ENCODE data around the gene CMTM2. TPM values are rescaled to one million over a fixed set of nuclear protein-coding genes. Genes with fewer than 3 reads are reported as not detected.
A peak's percentile ranks its signal among the peaks of the same experiment; 100 is the strongest.
"Not testable (repeated sequence)": the region's sequence is repeated elsewhere in the genome, so short reads cannot be mapped to it uniquely, and the experiment has no call there.

The CMTM2 gene
- total RNA-seq, 1 donor from 2014 or later = not detected

DNA sequence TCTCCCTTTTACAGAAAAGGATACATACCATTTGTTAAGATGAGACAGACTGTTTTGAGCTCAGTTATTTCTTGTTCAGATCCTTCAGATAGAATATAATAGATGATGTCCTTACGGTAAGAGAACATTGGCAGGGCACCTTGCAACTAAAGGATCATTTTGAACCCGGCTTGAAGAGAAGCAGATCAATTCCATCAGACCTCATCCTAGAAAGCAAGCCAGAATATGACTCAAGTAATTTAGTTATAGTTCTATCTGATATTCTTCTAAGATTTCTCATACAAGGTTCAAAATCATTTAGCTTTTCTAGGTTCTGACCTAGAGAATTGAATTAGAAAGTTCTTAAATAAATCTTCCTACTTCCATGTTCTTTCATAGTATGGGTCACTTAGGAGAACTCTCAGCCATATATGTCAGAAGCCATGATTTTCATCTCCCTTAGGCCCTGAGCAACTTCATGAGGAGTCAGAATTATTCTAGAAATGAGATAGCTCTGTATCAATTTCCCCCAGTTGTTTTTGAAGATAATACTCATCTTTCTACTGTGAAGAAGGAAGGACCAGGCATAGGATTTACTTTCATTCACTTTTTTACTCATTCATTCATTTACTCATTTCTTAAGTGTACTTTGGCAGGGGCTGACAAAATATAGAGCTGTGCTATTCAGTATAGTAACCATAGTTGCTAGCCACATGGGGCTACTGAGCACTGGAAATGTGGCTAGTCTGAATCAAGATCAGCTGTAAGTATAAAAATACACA, 15.5 kb upstream of the CMTM2 start:
- H3K27ac ChIP-seq = no peak overlapping the region
- DNase-seq (ENCODE audit: extremely low spot score in 2 of 2) = no peak
- no peaks in the 10 kb centered on the region for H3K9me3 ChIP-seq
- TF ChIP-seq POLR2AphosphoS5 (IDR thresholded peaks at IDR 0.05; ENCODE audit: insufficient read depth in 1 of 2, low read depth in 1 of 2) (no peak), POLR2A (IDR thresholded peaks at IDR 0.05) (no peak)
- TF ChIP-seq, protein P1, sequence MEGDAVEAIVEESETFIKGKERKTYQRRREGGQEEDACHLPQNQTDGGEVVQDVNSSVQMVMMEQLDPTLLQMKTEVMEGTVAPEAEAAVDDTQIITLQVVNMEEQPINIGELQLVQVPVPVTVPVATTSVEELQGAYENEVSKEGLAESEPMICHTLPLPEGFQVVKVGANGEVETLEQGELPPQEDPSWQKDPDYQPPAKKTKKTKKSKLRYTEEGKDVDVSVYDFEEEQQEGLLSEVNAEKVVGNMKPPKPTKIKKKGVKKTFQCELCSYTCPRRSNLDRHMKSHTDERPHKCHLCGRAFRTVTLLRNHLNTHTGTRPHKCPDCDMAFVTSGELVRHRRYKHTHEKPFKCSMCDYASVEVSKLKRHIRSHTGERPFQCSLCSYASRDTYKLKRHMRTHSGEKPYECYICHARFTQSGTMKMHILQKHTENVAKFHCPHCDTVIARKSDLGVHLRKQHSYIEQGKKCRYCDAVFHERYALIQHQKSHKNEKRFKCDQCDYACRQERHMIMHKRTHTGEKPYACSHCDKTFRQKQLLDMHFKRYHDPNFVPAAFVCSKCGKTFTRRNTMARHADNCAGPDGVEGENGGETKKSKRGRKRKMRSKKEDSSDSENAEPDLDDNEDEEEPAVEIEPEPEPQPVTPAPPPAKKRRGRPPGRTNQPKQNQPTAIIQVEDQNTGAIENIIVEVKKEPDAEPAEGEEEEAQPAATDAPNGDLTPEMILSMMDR (IDR thresholded peaks at IDR 0.05) = no peak
- no peaks in the 10 kb centered on the region for H3K4me1 ChIP-seq
- no peaks in the 10 kb centered on the region for H3K27me3 ChIP-seq
- H3K4me3 ChIP-seq = no peak overlapping the region
- intact Hi-C loops (cut with DNase I) = no loop called here
- H3K36me3 ChIP-seq = peaks cover 0 to 14% of the 10 kb centered on the region in 2 donors

GRCh38 chr16:66566051-66566901, 13.0 kb upstream of the CMTM2 start, which contains the start of gene CMTM1:
Gene CMTM1 (plus strand): TSS chr16:66566439. CDS start chr16:66566514, 75 bp downstream.
- TF ChIP-seq, protein P1 (IDR thresholded peaks at IDR 0.05) = no peak
- TF ChIP-seq POLR2A (IDR thresholded peaks at IDR 0.05) (no peak), POLR2AphosphoS5 (IDR thresholded peaks at IDR 0.05; ENCODE audit: insufficient read depth in 1 of 2, low read depth in 1 of 2) (no peak)
- Histone ChIP-seq H3K36me3 (peaks cover 0 to 10% of the 10 kb centered on the region in 2 donors), H3K4me3 (no peak within 1 kb of the TSS), H3K4me1 (no peaks in the 10 kb centered on the region), H3K27ac (no peak within 1 kb of the TSS), H3K9me3 (no peaks in the 10 kb centered on the region), H3K27me3 (no peaks in the 10 kb centered on the region)
- intact Hi-C loops (cut with DNase I) = no loop called here
- peak in 1 of 2 donors; percentile 49 for DNase-seq (ENCODE audit: extremely low spot score in 2 of 2)

GRCh38 chr16:66567270-66567669, 12.0 kb upstream of the CMTM2 start:
- H3K27me3 ChIP-seq; intact Hi-C loops (cut with DNase I); H3K4me3 ChIP-seq; DNase-seq (ENCODE audit: extremely low spot score in 2 of 2); H3K9me3 ChIP-seq; H3K36me3 ChIP-seq; H3K4me1 ChIP-seq; H3K27ac ChIP-seq: not testable (repeated sequence)

DNA sequence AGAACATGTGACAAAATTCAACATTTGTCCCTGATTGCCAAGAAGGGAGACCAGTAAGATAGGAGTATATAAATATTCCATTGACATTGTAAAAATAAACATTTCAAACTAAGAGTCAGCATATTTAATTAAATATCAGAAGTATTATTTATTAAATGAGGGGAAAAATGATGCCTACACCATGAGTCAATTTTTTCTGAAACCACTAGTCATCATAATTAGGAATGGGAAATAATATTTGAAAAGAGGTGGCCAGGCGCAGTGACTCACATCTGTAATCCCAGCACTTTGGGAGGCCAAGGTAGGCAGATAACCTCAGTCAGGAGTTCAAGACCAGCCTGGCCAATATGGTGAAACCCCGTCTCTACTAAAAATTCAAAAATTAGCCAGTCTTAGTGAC, 10.9 kb upstream of the CMTM2 start:
- intact Hi-C loops (cut with DNase I) = no loop called here
- TF ChIP-seq POLR2A (IDR thresholded peaks at IDR 0.05) = no peak
- no peak for TF ChIP-seq POLR2AphosphoS5 (IDR thresholded peaks at IDR 0.05; ENCODE audit: insufficient read depth in 1 of 2, low read depth in 1 of 2)
- TF ChIP-seq, protein P1 (IDR thresholded peaks at IDR 0.05) = no peak
- Histone ChIP-seq H3K27me3 (no peaks in the 10 kb centered on the region), H3K27ac (no peak overlapping the region), H3K9me3 (no peaks in the 10 kb centered on the region), H3K4me3 (no peak overlapping the region), H3K36me3 (peaks cover 0 to 10% of the 10 kb centered on the region in 2 donors), H3K4me1 (no peaks in the 10 kb centered on the region)
- no peak for DNase-seq (ENCODE audit: extremely low spot score in 2 of 2)

DNA sequence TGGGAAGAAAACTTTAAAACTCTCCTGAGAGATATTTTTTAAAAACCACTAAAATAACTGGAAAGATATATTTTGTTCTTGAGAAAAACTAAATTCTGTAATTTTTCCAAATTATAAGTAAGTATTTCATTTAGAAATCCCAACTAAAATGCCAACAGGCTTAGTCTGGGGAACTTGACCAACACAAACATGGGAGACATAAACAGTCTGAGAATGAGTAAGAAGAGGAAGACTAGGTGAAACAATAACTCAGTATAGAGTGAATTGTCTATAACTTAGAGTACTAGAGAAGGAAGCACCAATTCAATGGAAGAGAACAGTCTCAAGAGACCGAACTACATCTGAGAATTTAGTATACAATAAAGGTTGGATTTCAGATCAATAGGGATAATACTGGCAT, 10.1 kb upstream of the CMTM2 start:
- TF ChIP-seq, protein P1 (IDR thresholded peaks at IDR 0.05) = no peak
- TF ChIP-seq POLR2AphosphoS5 (IDR thresholded peaks at IDR 0.05; ENCODE audit: insufficient read depth in 1 of 2, low read depth in 1 of 2) (no peak), POLR2A (IDR thresholded peaks at IDR 0.05) (no peak)
- intact Hi-C loops (cut with DNase I) = no loop called here

More for the DNA sequence above, 10.1 kb upstream of the CMTM2 start:
- DNase-seq (ENCODE audit: extremely low spot score in 2 of 2) = no peak
- Histone ChIP-seq H3K4me1 (no peaks in the 10 kb centered on the region), H3K36me3 (peaks cover 0 to 10% of the 10 kb centered on the region in 2 donors), H3K27ac (no peak overlapping the region), H3K4me3 (no peak overlapping the region), H3K9me3 (no peaks in the 10 kb centered on the region), H3K27me3 (no peaks in the 10 kb centered on the region)
